Measurements from ENCODE around the gene CCNF.

CCNF gene

DNA sequence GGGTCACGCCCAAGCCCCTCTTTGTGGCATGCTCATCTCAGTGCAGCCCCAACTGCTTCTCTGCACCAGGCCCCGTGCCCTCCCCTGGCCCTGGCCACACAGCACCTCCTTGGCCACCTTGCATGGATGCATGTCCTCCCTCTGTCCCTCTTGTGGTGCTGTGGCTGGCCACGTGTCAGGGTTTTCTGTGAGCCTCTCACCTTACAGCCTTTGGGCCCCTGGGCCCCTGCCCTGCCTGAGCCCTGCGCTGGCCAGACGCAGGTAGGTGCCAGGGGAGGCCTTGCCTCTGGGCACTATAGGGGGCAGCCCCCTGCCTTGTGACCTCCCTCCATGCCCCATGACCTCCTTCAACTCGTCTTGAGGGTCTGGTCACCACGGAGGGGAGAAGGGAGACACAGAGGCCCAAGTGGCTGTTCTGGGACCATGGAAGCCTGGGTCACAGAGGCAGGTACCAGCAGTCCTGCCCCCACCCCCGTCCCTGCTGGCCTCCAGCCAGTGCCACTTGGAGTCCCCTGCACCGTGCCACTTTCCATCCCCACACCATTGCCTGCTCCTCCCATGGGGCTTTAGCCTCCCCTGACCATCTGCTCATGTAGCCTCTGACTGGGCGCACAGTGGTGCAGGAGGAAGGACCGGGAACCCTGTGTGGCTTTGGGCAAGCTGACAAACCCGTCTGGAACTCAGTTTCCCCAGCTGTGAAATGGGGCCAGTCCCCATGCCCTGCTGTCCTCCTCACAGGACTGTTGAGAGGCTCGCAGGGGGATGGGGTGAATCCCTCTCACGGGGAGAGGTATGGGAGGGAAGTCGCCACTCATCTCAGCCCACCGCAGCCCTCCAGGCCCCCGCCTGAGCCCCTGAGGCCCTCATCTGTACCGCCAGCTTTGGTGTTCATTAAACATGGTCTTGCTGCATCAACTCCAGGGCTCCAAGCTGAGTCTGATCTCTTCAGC is 73.0 kb downstream of the CCNF start:
- no peak for DNase-seq (ENCODE audit: low spot score)

- no peak for DNase-seq (ENCODE audit: low spot score)
Observed at GRCh38 chr16:2505695-2506094, 76.4 kb downstream of the CCNF start.

DNA sequence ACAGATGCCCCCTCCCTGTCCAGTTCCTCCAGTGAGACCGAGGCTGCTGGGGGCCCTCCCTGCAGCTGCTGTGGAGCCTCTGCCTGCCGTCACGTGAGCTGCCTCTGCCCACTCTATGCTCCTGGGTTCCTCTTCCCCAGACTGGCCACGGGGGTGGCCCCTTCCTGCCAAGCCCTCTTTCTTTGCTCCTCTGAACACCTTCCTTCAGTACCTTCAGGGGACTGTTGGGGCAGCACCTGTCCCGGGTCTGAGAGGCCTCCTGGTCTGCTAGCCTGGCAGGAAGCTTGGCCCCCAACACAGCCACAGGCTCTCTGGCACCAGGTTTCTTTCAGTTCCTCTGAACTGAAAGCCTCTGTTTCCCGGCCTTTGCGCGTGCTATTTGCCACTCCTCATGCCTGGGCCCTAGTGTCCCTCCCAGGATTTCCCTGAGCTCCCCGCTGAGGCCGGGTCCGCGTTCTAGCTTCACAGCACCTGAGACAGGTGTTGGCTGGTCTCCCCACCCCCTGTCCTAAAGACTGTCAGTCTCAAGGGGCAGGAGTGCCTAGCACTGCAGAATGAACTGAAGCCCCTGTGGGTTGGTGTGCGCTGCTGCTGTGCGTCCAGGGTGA is 77.9 kb downstream of the CCNF start:
- DNase-seq (ENCODE audit: low spot score) = no peak

GRCh38 chr16:2507665-2508064 is 78.4 kb downstream of the CCNF start:
- DNase-seq (ENCODE audit: low spot score) = no peak

All from LoVo (cell line).